CD8-positive, alpha-beta memory T cell (primary cell): Measurements from ENCODE around the gene CD19. TPM values are rescaled to one million over a fixed set of nuclear protein-coding genes. Genes with fewer than 3 reads are reported as not detected.

Experiments used
- CTCF ChIA-PET: fragments of 350-600 bp; sonication (Branson Sonifier 250); formaldehyde crosslinking; loops from one replicate; lab custom pipeline; 2021; ENCODE audit warnings: antibody characterized with exemption; lab: Charles Lee
- POLR2A ChIA-PET: fragments of 350-600 bp; sonication (Branson Sonifier 250); formaldehyde crosslinking; loops from one replicate; lab custom pipeline; 2021; ENCODE audit warnings: antibody characterized with exemption; lab: Charles Lee
- DNase-seq, 5 donors: peaks; one replicate each; pipeline versions ENCODE4 v3.0.0 to v3.0.0-alpha.2; 2020 to 2022; ENCODE audit warnings: mixed read lengths in 1 of 5
- H3K27ac ChIP-seq: one replicate; pipeline ENCODE4 v1.7.0; 2013; ENCODE audit warnings: low read depth, mild to moderate bottlenecking, low read length, moderate library complexity
- H3K27me3 ChIP-seq: 2 replicates; pipeline ENCODE4 v1.7.0; 2013; ENCODE audit warnings: low read length, mild to moderate bottlenecking; ENCODE audit not compliant: insufficient read depth, poor library complexity, severe bottlenecking
- H3K36me3 ChIP-seq: 2 replicates; pipeline ENCODE4 v1.7.0; 2013; ENCODE audit warnings: mild to moderate bottlenecking, low read length, moderate library complexity; ENCODE audit not compliant: insufficient read depth
- H3K4me1 ChIP-seq: 2 replicates; pipeline ENCODE4 v1.7.0; 2013; ENCODE audit warnings: mild to moderate bottlenecking, low read length, moderate library complexity; ENCODE audit not compliant: insufficient read depth
- H3K4me3 ChIP-seq: 2 replicates; pipeline ENCODE4 v1.7.0; 2013; ENCODE audit warnings: mild to moderate bottlenecking, low read length
- H3K9me3 ChIP-seq: 2 replicates; pipeline ENCODE4 v1.7.0; 2013; ENCODE audit warnings: mild to moderate bottlenecking, low read length
- H3K27ac Mint-ChIP-seq, 8 donors: one replicate each; pipeline ENCODE4 v1.8.0; 2020 to 2021; ENCODE audit warnings: mixed read lengths in 8 of 8, mild to moderate bottlenecking in 6 of 8, inconsistent platforms in 3 of 8, moderate library complexity in 3 of 8
- H3K27me3 Mint-ChIP-seq, 2 donors: one replicate each; pipeline ENCODE4 v1.8.0; 2020 to 2021; ENCODE audit warnings: mixed read lengths in 2 of 2, mild to moderate bottlenecking in 1 of 2, moderate library complexity in 1 of 2
- H3K36me3 Mint-ChIP-seq, 3 donors: one replicate each; pipeline ENCODE4 v1.8.0; 2020 to 2021; ENCODE audit warnings: mixed read lengths in 3 of 3, inconsistent platforms in 1 of 3, mild to moderate bottlenecking in 1 of 3
- H3K4me1 Mint-ChIP-seq, 3 donors: one replicate each; pipeline ENCODE4 v1.8.0; 2020 to 2021; ENCODE audit warnings: mixed read lengths in 3 of 3, inconsistent platforms in 1 of 3, mild to moderate bottlenecking in 1 of 3
- H3K4me3 Mint-ChIP-seq, 7 donors: one replicate each; pipeline ENCODE4 v1.8.0; 2020 to 2021; ENCODE audit warnings: mixed read lengths in 7 of 7, mild to moderate bottlenecking in 6 of 7, moderate library complexity in 4 of 7, inconsistent platforms in 2 of 7
- H3K9me3 Mint-ChIP-seq, 5 donors: one replicate each; pipeline ENCODE4 v1.8.0; 2020 to 2022; ENCODE audit warnings: mixed read lengths in 5 of 5, mild to moderate bottlenecking in 3 of 5, moderate library complexity in 2 of 5, inconsistent platforms in 1 of 5
- polyA plus RNA-seq: library from polyadenylated mRNA; unstranded; fragments of 300-500 nt; fragmentation: Illumina TruSeq; gene quantifications from one replicate; pipeline ENCODE4 v1.2.3, GENCODE V29; 2021
- total RNA-seq, 2 experiments: library from RNA; stranded (reverse); gene quantifications; one replicate each; pipeline ENCODE4 v1.2.3, GENCODE V29; 2021

The CD19 gene
- total and polyA plus RNA-seq, 3 experiments from 2014 or later: not detected

DNA sequence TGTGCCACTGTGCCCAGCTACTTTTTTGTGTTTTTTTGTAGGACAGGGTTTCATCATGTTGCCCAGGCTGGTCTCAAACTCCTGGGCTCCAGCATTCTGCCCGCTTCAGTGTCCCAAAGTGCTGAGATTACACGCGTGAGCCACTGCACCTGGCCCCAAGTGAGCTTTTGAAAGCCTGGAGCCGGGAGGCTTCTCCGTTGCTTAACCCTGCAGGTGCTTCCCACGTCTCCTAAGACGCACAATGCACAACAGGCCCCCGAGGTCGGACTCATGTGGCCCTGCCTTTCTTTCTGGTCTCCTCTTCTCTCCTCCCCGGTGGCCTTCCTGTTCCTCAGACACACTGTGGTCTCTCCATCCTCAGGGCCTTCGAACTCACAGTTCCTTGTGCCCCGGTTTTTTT, 19.2 kb upstream of the CD19 start:
- Mint-ChIP-seq H3K4me3 (no peak overlapping the region), H3K27me3 (no peaks in the 10 kb centered on the region), H3K9me3 (no peaks in the 10 kb centered on the region), H3K27ac (no peak overlapping the region), H3K36me3 (peaks cover 10 to 64% (median 16%) of the 10 kb centered on the region in 3 donors), H3K4me1 (peaks cover 0 to 3% (median 0%) of the 10 kb centered on the region in 3 donors)
- no peak overlapping the region for H3K27ac ChIP-seq
- ChIA-PET CTCF (interaction anchor here (3.3 kb wide), 1 partner anchor 32 kb away, joined by 10 read pairs; no protein-coding TSS in a partner anchor), POLR2A (no interaction called here)
- no peaks in the 10 kb centered on the region for H3K36me3 ChIP-seq
- H3K27me3 ChIP-seq: no peaks in the 10 kb centered on the region
- no peaks in the 10 kb centered on the region for H3K4me1 ChIP-seq
- H3K9me3 ChIP-seq: no peaks in the 10 kb centered on the region
- no peak overlapping the region for H3K4me3 ChIP-seq
- no peak for DNase-seq

DNA sequence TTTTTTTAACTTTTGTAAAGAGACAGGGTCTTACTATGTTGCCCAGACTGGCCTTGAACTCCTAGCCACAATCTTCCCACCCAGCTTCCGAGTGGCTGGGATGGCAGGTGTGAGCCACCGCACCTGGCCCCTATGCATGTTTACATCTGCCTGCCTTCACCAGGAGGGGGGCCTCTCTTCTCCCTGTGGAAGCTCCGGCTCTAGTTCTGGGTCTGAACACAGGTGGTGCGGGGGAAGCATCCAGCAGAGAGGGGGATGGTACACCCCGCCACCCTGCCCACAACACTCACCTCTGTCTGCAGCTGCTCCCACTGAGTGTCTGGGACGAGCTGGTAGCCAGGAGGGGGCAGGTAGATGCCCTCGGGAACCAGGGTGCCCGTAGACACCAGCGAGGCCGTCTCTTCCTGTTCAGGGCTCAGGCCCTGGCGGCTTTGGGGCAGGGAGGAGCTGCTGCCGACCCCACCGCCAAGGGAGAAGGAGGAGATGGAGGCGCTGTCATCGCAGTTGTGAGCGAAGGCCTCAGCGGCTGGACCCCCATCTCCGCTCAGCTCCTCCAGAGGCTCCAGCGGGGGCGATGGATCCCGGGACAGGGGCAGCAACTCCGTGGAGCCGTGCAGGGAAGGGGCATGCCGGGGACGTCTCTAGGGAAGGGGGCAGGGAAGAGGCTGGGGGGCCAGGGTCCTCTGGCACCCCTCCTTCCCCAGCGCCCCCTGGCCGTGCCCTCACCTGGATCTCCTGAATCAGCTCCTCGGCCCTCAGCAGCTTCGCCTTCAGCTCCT, 17.6 kb upstream of the CD19 start:
- no peaks in the 10 kb centered on the region for H3K4me1 ChIP-seq
- Mint-ChIP-seq H3K4me3 (no peak overlapping the region), H3K27me3 (no peaks in the 10 kb centered on the region), H3K27ac (no peak overlapping the region), H3K4me1 (peaks cover 0 to 3% (median 0%) of the 10 kb centered on the region in 3 donors), H3K9me3 (no peaks in the 10 kb centered on the region), H3K36me3 (peaks cover 10 to 64% (median 16%) of the 10 kb centered on the region in 3 donors)
- DNase-seq: no peak
- POLR2A ChIA-PET: no interaction called here
- no peaks in the 10 kb centered on the region for H3K9me3 ChIP-seq
- peaks cover 3% of the 10 kb centered on the region for H3K36me3 ChIP-seq
- no peak overlapping the region for H3K4me3 ChIP-seq
- H3K27ac ChIP-seq: no peak overlapping the region
- H3K27me3 ChIP-seq: no peaks in the 10 kb centered on the region
- CTCF ChIA-PET: interaction anchor here (1.3 kb wide), 1 partner anchor 9 kb away, joined by 5 read pairs; no protein-coding TSS in a partner anchor

DNA sequence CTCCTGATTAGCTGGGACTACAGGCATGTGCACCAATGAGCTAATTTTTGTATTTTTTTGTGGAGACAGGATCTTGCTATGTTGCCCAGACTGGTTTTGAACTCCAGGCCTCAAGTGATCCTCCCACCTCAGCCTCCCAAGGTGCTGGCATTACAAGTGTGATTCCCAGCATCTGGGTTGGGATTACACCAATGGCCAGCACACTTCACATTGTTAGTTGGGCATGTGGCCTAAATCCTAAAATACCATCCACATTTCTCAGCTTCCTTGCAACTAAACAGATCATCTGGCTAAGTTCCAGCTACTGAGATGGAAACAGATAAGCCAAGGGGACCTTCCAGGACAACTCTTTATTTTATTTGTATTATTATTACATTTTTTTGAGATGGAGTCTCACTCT, 16.6 kb upstream of the CD19 start:
- H3K27ac ChIP-seq: no peak overlapping the region
- H3K27ac Mint-ChIP-seq: no peak overlapping the region
- POLR2A ChIA-PET: no interaction called here
- CTCF ChIA-PET: no interaction called here
- peaks cover 0 to 3% (median 0%) of the 10 kb centered on the region in 3 donors for H3K4me1 Mint-ChIP-seq
- H3K9me3 Mint-ChIP-seq: no peaks in the 10 kb centered on the region
- peaks cover 10 to 71% (median 19%) of the 10 kb centered on the region in 3 donors for H3K36me3 Mint-ChIP-seq
- no peaks in the 10 kb centered on the region for H3K9me3 ChIP-seq
- no peaks in the 10 kb centered on the region for H3K27me3 Mint-ChIP-seq
- H3K4me1 ChIP-seq: no peaks in the 10 kb centered on the region
- no peaks in the 10 kb centered on the region for H3K27me3 ChIP-seq
- DNase-seq: no peak
- no peak overlapping the region for H3K4me3 ChIP-seq
- H3K36me3 ChIP-seq: peaks cover 10% of the 10 kb centered on the region
- no peak overlapping the region for H3K4me3 Mint-ChIP-seq

DNA sequence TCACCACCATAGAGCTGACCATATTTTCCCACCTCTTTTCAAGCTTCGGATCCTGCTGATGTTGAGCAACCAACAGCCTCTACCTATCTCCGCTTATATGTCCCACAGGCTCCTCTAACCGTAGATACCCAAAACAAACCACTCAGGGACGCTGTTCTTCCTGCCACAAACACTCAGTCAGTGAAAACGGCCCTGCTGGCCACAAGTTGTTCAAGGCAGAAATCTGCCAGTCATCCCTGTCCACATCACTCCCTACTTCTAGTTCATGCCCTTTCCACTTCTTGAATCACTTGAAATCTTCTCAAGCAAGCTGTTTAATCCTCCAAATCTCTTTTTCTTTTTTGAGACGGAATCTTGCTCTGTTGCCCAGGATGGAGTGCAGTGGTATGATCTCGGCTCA, 14.7 kb upstream of the CD19 start:
- Mint-ChIP-seq H3K27me3 (no peaks in the 10 kb centered on the region), H3K4me1 (peaks cover 0 to 3% (median 0%) of the 10 kb centered on the region in 3 donors), H3K9me3 (no peaks in the 10 kb centered on the region), H3K36me3 (peaks cover 14 to 68% (median 20%) of the 10 kb centered on the region in 3 donors), H3K4me3 (no peak overlapping the region), H3K27ac (no peak overlapping the region)
- Histone ChIP-seq H3K9me3 (no peaks in the 10 kb centered on the region), H3K36me3 (peaks cover 10% of the 10 kb centered on the region), H3K27ac (no peak overlapping the region), H3K4me1 (no peaks in the 10 kb centered on the region), H3K4me3 (no peak overlapping the region), H3K27me3 (no peaks in the 10 kb centered on the region)
- ChIA-PET POLR2A (no interaction called here), CTCF (no interaction called here)
- no peak for DNase-seq

DNA sequence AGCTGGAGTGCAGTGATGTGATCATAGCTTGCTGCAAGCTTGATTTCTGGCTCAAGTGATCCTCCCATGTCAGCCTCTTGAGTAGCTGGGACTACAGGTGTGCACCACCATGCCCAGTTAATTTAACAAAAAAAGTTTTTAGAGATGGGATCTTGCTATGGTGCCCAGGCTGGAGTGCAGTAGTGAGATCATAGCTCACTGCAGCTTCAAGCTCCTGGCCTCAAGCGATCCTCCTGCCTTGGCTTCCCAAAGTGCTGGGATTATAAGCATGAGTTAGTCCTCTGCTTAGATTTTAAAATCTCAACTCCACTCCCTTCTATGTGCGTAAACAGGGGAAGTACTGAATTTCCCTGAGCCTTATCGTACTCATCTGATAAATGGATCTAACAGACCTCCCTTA, 13.1 kb upstream of the CD19 start:
- H3K27me3 ChIP-seq: no peaks in the 10 kb centered on the region

DNA sequence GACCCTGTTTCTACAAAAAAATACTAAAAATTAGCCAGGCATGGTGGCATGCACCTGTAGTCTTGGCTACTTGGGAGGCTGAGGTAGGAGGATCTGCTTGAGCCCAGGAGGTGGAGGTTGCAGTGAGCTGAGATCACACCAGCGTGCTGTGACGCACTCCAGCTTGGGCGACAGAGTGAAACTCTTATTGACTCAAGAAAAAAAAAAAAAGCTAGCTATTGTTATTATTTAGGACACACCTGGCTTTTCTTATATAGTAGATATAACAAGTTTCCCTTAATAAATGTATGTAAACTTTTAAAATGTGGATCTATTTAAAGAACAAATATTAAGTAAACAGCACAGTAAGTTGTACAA, 8.6 kb upstream of the CD19 start:
- no peaks in the 10 kb centered on the region for H3K9me3 Mint-ChIP-seq
- H3K27me3 Mint-ChIP-seq: peaks cover 0 to 2% of the 10 kb centered on the region in 2 donors
- peaks cover 13 to 24% (median 15%) of the 10 kb centered on the region in 3 donors for H3K4me1 Mint-ChIP-seq
- Histone ChIP-seq H3K4me3 (no peak overlapping the region), H3K4me1 (peaks cover 11% of the 10 kb centered on the region), H3K36me3 (peaks cover 10% of the 10 kb centered on the region), H3K27ac (no peak overlapping the region), H3K9me3 (no peaks in the 10 kb centered on the region), H3K27me3 (no peaks in the 10 kb centered on the region)
- H3K36me3 Mint-ChIP-seq: peaks cover 4 to 38% (median 5%) of the 10 kb centered on the region in 3 donors
- ChIA-PET POLR2A (no interaction called here), CTCF (interaction anchor here (0.9 to 8.9 kb wide), 3 partner anchors 9 to 76 kb away, joined by 3 to 55 read pairs (median 5); no protein-coding TSS in a partner anchor)
- peak overlapping the region; percentile 48 to 98 (median 78) for H3K4me3 Mint-ChIP-seq
- peak overlapping the region in 6 of 8 donors; percentile 1 to 91 (median 68) for H3K27ac Mint-ChIP-seq
- no peak for DNase-seq

More for the DNA sequence above, 13.1 kb upstream of the CD19 start:
- no peak overlapping the region for H3K4me3 Mint-ChIP-seq
- no peaks in the 10 kb centered on the region for H3K27me3 Mint-ChIP-seq
- no peak overlapping the region for H3K27ac Mint-ChIP-seq
- no peak for DNase-seq
- peaks cover 13 to 65% (median 14%) of the 10 kb centered on the region in 3 donors for H3K36me3 Mint-ChIP-seq
- H3K9me3 Mint-ChIP-seq: no peaks in the 10 kb centered on the region
- H3K4me1 Mint-ChIP-seq: peaks cover 4 to 7% (median 4%) of the 10 kb centered on the region in 3 donors
- Histone ChIP-seq H3K27ac (no peak overlapping the region), H3K4me3 (no peak overlapping the region), H3K9me3 (no peaks in the 10 kb centered on the region), H3K36me3 (peaks cover 10% of the 10 kb centered on the region), H3K4me1 (no peaks in the 10 kb centered on the region)
- ChIA-PET POLR2A (interaction anchor here (0.7 kb wide), 1 partner anchor 72 kb away, joined by 3 read pairs; the partner anchor contains the start of gene TUFM), CTCF (interaction anchor here (2.4 kb wide), 1 partner anchor 26 kb away, joined by 7 read pairs; no protein-coding TSS in a partner anchor)

DNA sequence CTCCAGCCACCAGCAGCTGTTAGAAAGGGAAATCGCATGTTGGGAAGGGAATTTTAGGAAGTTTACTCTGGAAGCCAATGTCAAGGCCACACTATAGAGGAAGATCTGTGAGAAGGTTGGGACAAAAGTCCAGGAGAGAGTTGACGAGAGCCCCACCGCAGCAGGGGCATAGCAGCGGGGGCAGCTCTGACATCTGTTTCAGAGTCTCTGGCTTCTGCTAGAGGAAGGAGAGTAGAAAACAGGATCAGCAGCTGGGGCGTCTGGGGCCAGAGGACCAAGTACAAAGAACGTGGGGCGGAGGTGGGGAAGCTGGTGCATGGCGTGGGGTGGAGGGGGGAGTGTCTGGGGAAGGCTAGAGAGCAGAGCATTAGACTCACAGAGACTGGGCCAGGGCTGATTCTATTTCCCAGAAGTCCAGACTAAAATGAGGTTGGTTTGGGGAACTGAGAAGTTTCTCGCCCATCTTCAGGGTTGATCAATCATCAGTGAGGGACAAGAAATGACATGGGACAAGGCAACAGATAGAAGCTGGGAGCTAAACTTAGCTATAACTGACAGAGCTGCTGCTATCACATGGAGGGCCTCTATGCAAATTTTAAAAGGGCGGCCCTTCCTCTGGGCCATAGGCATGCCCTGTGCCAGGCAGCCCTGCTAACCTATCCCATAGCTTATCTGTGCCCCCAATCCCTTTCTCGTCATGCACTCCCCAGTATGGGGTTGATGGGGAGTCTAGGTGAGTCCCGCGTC, 7.9 kb upstream of the CD19 start:
- peaks cover 10% of the 10 kb centered on the region for H3K36me3 ChIP-seq
- H3K36me3 Mint-ChIP-seq: peaks cover 4 to 34% (median 5%) of the 10 kb centered on the region in 3 donors
- ChIA-PET POLR2A (interaction anchor here (2.5 to 2.6 kb wide), 2 partner anchors 61 to 101 kb away, joined by 9 to 10 read pairs; partner anchors contain the start of gene ATXN2L), CTCF (interaction anchor here (0.9 to 8.9 kb wide), 3 partner anchors 10 to 77 kb away, joined by 3 to 55 read pairs (median 5); no protein-coding TSS in a partner anchor)
- no peak overlapping the region for H3K4me3 ChIP-seq
- no peaks in the 10 kb centered on the region for H3K9me3 ChIP-seq
- H3K27me3 ChIP-seq: no peaks in the 10 kb centered on the region
- H3K4me3 Mint-ChIP-seq: peak overlapping the region; percentile 86 to 98 (median 94)
- H3K27ac ChIP-seq: no peak overlapping the region
- H3K27me3 Mint-ChIP-seq: peaks cover 0 to 2% of the 10 kb centered on the region in 2 donors
- peaks cover 13 to 24% (median 15%) of the 10 kb centered on the region in 3 donors for H3K4me1 Mint-ChIP-seq
- peaks cover 11% of the 10 kb centered on the region for H3K4me1 ChIP-seq
- H3K27ac Mint-ChIP-seq: peak overlapping the region; percentile 63 to 99 (median 84)
- H3K9me3 Mint-ChIP-seq: no peaks in the 10 kb centered on the region
- DNase-seq: no peak
